Measurements from ENCODE around the gene HAUS7.

Gene HAUS7

GRCh38 chrX:153416781-153417450 is 53.5 kb downstream of the HAUS7 start:
- peaks cover 0 to 12% of the 10 kb centered on the region in 2 donors for H3K27me3 ChIP-seq (ENCODE audit: control insufficient read depth in 1 of 2, insufficient read depth in 2 of 2, low read length in 2 of 2)

GRCh38 chrX:153414856-153415510 is 55.4 kb downstream of the HAUS7 start:
- Histone ChIP-seq H3K4me1 (ENCODE audit: control insufficient read depth, insufficient read depth, low read length) (peaks cover 10% of the 10 kb centered on the region), H3K9me3 (ENCODE audit: control insufficient read depth in 2 of 2, low read length in 2 of 2) (no peaks in the 10 kb centered on the region), H3K36me3 (ENCODE audit: control insufficient read depth in 2 of 2, insufficient read depth in 2 of 2, low read length in 2 of 2) (no peaks in the 10 kb centered on the region), H3K9ac (ENCODE audit: low read length in 2 of 2) (no peak overlapping the region), H3K4me3 (ENCODE audit: low read length in 2 of 2) (no peak overlapping the region), H3K27ac (ENCODE audit: low read length) (no peak overlapping the region), H3K27me3 (ENCODE audit: control insufficient read depth in 1 of 2, insufficient read depth in 2 of 2, low read length in 2 of 2) (peaks cover 0 to 12% of the 10 kb centered on the region in 2 donors)

More at GRCh38 chrX:153416781-153417450, 53.5 kb downstream of the HAUS7 start:
- H3K36me3 ChIP-seq (ENCODE audit: control insufficient read depth in 2 of 2, insufficient read depth in 2 of 2, low read length in 2 of 2), result no peaks in the 10 kb centered on the region
- H3K4me1 ChIP-seq (ENCODE audit: control insufficient read depth, insufficient read depth, low read length), result peaks cover 8% of the 10 kb centered on the region
- H3K4me3 ChIP-seq (ENCODE audit: low read length in 2 of 2), result no peak overlapping the region
- no peak overlapping the region for H3K9ac ChIP-seq (ENCODE audit: low read length in 2 of 2)
- no peaks in the 10 kb centered on the region for H3K9me3 ChIP-seq (ENCODE audit: control insufficient read depth in 2 of 2, low read length in 2 of 2)
- no peak overlapping the region for H3K27ac ChIP-seq (ENCODE audit: low read length)

- Histone ChIP-seq H3K27me3 (ENCODE audit: control insufficient read depth in 1 of 2, insufficient read depth in 2 of 2, low read length in 2 of 2) (peaks cover 0 to 9% of the 10 kb centered on the region in 2 donors), H3K4me3 (ENCODE audit: low read length in 2 of 2) (no peak overlapping the region), H3K9ac (ENCODE audit: low read length in 2 of 2) (no peak overlapping the region), H3K36me3 (ENCODE audit: control insufficient read depth in 2 of 2, insufficient read depth in 2 of 2, low read length in 2 of 2) (no peaks in the 10 kb centered on the region), H3K9me3 (ENCODE audit: control insufficient read depth in 2 of 2, low read length in 2 of 2) (no peaks in the 10 kb centered on the region), H3K27ac (ENCODE audit: low read length) (no peak overlapping the region), H3K4me1 (ENCODE audit: control insufficient read depth, insufficient read depth, low read length) (peaks cover 10% of the 10 kb centered on the region)
Observed at GRCh38 chrX:153413731-153414130, 56.6 kb downstream of the HAUS7 start.

GRCh38 chrX:153412746-153413720 is 57.3 kb downstream of the HAUS7 start:
- no peaks in the 10 kb centered on the region for H3K36me3 ChIP-seq (ENCODE audit: control insufficient read depth in 2 of 2, insufficient read depth in 2 of 2, low read length in 2 of 2)
- H3K27ac ChIP-seq (ENCODE audit: low read length), result no peak overlapping the region
- H3K4me1 ChIP-seq (ENCODE audit: control insufficient read depth, insufficient read depth, low read length), result peaks cover 10% of the 10 kb centered on the region
- H3K9ac ChIP-seq (ENCODE audit: low read length in 2 of 2), result peak overlapping the region in 1 of 2 donors; percentile 15
- H3K9me3 ChIP-seq (ENCODE audit: control insufficient read depth in 2 of 2, low read length in 2 of 2), result no peaks in the 10 kb centered on the region
- H3K4me3 ChIP-seq (ENCODE audit: low read length in 2 of 2), result peak overlapping the region in 1 of 2 donors; percentile 65
- H3K27me3 ChIP-seq (ENCODE audit: control insufficient read depth in 1 of 2, insufficient read depth in 2 of 2, low read length in 2 of 2), result peaks cover 0 to 9% of the 10 kb centered on the region in 2 donors

GRCh38 chrX:153411988-153412574 is 58.3 kb downstream of the HAUS7 start:
- Histone ChIP-seq H3K4me1 (ENCODE audit: control insufficient read depth, insufficient read depth, low read length) (peaks cover 10% of the 10 kb centered on the region), H3K9ac (ENCODE audit: low read length in 2 of 2) (peak overlapping the region in 1 of 2 donors; percentile 58)

GRCh38 chrX:153411255-153411987 is 59.0 kb downstream of the HAUS7 start, which contains the start of gene ZFP92:
ZFP92 (plus strand) TSS chrX:153411472; CDS start chrX:153418323, 6,851 bp downstream.
- Histone ChIP-seq H3K36me3 (ENCODE audit: control insufficient read depth in 2 of 2, insufficient read depth in 2 of 2, low read length in 2 of 2) (no peaks in the 10 kb centered on the region), H3K9ac (ENCODE audit: low read length in 2 of 2) (peak within 1 kb of the TSS; percentile 5 to 58), H3K4me1 (ENCODE audit: control insufficient read depth, insufficient read depth, low read length) (peaks cover 10% of the 10 kb centered on the region), H3K27me3 (ENCODE audit: control insufficient read depth in 1 of 2, insufficient read depth in 2 of 2, low read length in 2 of 2) (peaks cover 0 to 10% of the 10 kb centered on the region in 2 donors), H3K9me3 (ENCODE audit: control insufficient read depth in 2 of 2, low read length in 2 of 2) (no peaks in the 10 kb centered on the region), H3K4me3 (ENCODE audit: low read length in 2 of 2) (peak within 1 kb of the TSS; percentile 49 to 65), H3K27ac (ENCODE audit: low read length) (no peak within 1 kb of the TSS)

More at GRCh38 chrX:153411988-153412574, 58.3 kb downstream of the HAUS7 start:
- no peak overlapping the region for H3K27ac ChIP-seq (ENCODE audit: low read length)
- peak overlapping the region; percentile 49 to 65 for H3K4me3 ChIP-seq (ENCODE audit: low read length in 2 of 2)
- H3K36me3 ChIP-seq (ENCODE audit: control insufficient read depth in 2 of 2, insufficient read depth in 2 of 2, low read length in 2 of 2), result no peaks in the 10 kb centered on the region
- no peaks in the 10 kb centered on the region for H3K9me3 ChIP-seq (ENCODE audit: control insufficient read depth in 2 of 2, low read length in 2 of 2)
- H3K27me3 ChIP-seq (ENCODE audit: control insufficient read depth in 1 of 2, insufficient read depth in 2 of 2, low read length in 2 of 2), result peaks cover 0 to 9% of the 10 kb centered on the region in 2 donors

GRCh38 chrX:153410888-153411254 is 59.5 kb downstream of the HAUS7 start:
- peak overlapping the region; percentile 5 to 37 for H3K9ac ChIP-seq (ENCODE audit: low read length in 2 of 2)
- H3K9me3 ChIP-seq (ENCODE audit: control insufficient read depth in 2 of 2, low read length in 2 of 2), result no peaks in the 10 kb centered on the region
- peaks cover 0 to 8% of the 10 kb centered on the region in 2 donors for H3K27me3 ChIP-seq (ENCODE audit: control insufficient read depth in 1 of 2, insufficient read depth in 2 of 2, low read length in 2 of 2)
- peak overlapping the region; percentile 40 to 65 for H3K4me3 ChIP-seq (ENCODE audit: low read length in 2 of 2)
- H3K4me1 ChIP-seq (ENCODE audit: control insufficient read depth, insufficient read depth, low read length), result peaks cover 10% of the 10 kb centered on the region
- no peak overlapping the region for H3K27ac ChIP-seq (ENCODE audit: low read length)
- H3K36me3 ChIP-seq (ENCODE audit: control insufficient read depth in 2 of 2, insufficient read depth in 2 of 2, low read length in 2 of 2), result no peaks in the 10 kb centered on the region

GRCh38 chrX:153410373-153410772 is 60.0 kb downstream of the HAUS7 start:
- no peak overlapping the region for H3K27ac ChIP-seq (ENCODE audit: low read length)
- H3K36me3 ChIP-seq (ENCODE audit: control insufficient read depth in 2 of 2, insufficient read depth in 2 of 2, low read length in 2 of 2), result no peaks in the 10 kb centered on the region
- H3K27me3 ChIP-seq (ENCODE audit: control insufficient read depth in 1 of 2, insufficient read depth in 2 of 2, low read length in 2 of 2), result peaks cover 0 to 5% of the 10 kb centered on the region in 2 donors

GRCh38 chrX:153409414-153410101 is 60.8 kb downstream of the HAUS7 start:
- H3K9ac ChIP-seq (ENCODE audit: low read length in 2 of 2), result no peak overlapping the region
- no peak overlapping the region for H3K4me3 ChIP-seq (ENCODE audit: low read length in 2 of 2)
- no peaks in the 10 kb centered on the region for H3K36me3 ChIP-seq (ENCODE audit: control insufficient read depth in 2 of 2, insufficient read depth in 2 of 2, low read length in 2 of 2)
- H3K27ac ChIP-seq (ENCODE audit: low read length), result no peak overlapping the region
- H3K4me1 ChIP-seq (ENCODE audit: control insufficient read depth, insufficient read depth, low read length), result peaks cover 10% of the 10 kb centered on the region
- H3K27me3 ChIP-seq (ENCODE audit: control insufficient read depth in 1 of 2, insufficient read depth in 2 of 2, low read length in 2 of 2), result peaks cover 0 to 5% of the 10 kb centered on the region in 2 donors
- no peaks in the 10 kb centered on the region for H3K9me3 ChIP-seq (ENCODE audit: control insufficient read depth in 2 of 2, low read length in 2 of 2)

More at GRCh38 chrX:153410373-153410772, 60.0 kb downstream of the HAUS7 start:
- H3K4me1 ChIP-seq (ENCODE audit: control insufficient read depth, insufficient read depth, low read length), result peaks cover 10% of the 10 kb centered on the region
- H3K4me3 ChIP-seq (ENCODE audit: low read length in 2 of 2), result no peak overlapping the region
- H3K9me3 ChIP-seq (ENCODE audit: control insufficient read depth in 2 of 2, low read length in 2 of 2), result no peaks in the 10 kb centered on the region
- no peak overlapping the region for H3K9ac ChIP-seq (ENCODE audit: low read length in 2 of 2)

Data from stomach smooth muscle (tissue), 2 donors.